Measurements from ENCODE around the gene PERM1.
A peak's percentile ranks its signal among the peaks of the same experiment; 100 is the strongest.
"Not testable (repeated sequence)": the region's sequence is repeated elsewhere in the genome, so short reads cannot be mapped to it uniquely, and the experiment has no call there.

PERM1 gene

GRCh38 chr1:991895-992294, 10.0 kb upstream of the PERM1 start:
- Histone ChIP-seq H3K4me3 (ENCODE audit: insufficient read depth in 1 of 2, low read depth in 1 of 2, low read length in 2 of 2) (no peak overlapping the region), H2BK5ac (ENCODE audit: low read depth, low read length, poor library complexity, severe bottlenecking) (no peak overlapping the region), H4K91ac (ENCODE audit: low read length) (no peak overlapping the region), H3K4ac (ENCODE audit: low read depth in 1 of 2, low read length in 2 of 2) (no peak overlapping the region), H3K9ac (ENCODE audit: low read length) (no peak overlapping the region), H3K79me1 (replicated peaks; ENCODE audit: low read length, poor library complexity, severe bottlenecking) (no peaks in the 10 kb centered on the region), H3K36me3 (ENCODE audit: control insufficient read depth in 1 of 2, insufficient read depth in 2 of 2, low read depth in 1 of 2, low read length in 2 of 2) (no peaks in the 10 kb centered on the region), H2AFZ (ENCODE audit: low read depth, low read length) (no peak overlapping the region), H3K27me3 (ENCODE audit: control insufficient read depth in 1 of 2, insufficient read depth in 1 of 2, low read length in 2 of 2) (peaks cover 1 to 35% of the 10 kb centered on the region in 2 experiments), H3K18ac (ENCODE audit: low read depth in 1 of 2, low read length in 2 of 2) (no peak overlapping the region), H3K27ac (ENCODE audit: low read length, poor library complexity, severe bottlenecking) (no peak overlapping the region), H2BK120ac (ENCODE audit: low read depth, low read length) (no peak overlapping the region), H3K9me3 (ENCODE audit: control insufficient read depth, low read length) (peaks cover 5% of the 10 kb centered on the region), H2AK5ac (ENCODE audit: low read length, severe bottlenecking) (no peak overlapping the region), H3K4me1 (ENCODE audit: control insufficient read depth, insufficient read depth, low read depth, low read length) (peaks cover 5% of the 10 kb centered on the region), H3K14ac (ENCODE audit: low read length in 2 of 2) (no peak overlapping the region), H3K4me2 (ENCODE audit: low read length, poor library complexity, severe bottlenecking) (no peak overlapping the region), H2BK15ac (ENCODE audit: low read depth, poor library complexity, severe bottlenecking) (no peak overlapping the region), H2BK12ac (ENCODE audit: low read length in 2 of 2) (no peak overlapping the region), H3K23ac (ENCODE audit: low read length in 2 of 2) (no peak overlapping the region), H4K8ac (ENCODE audit: low read length) (no peak overlapping the region)
- DNase-seq, result peak; percentile 50
- 97% methylated on average over 8 of the region's 10 CpGs for WGBS

GRCh38 chr1:991275-991674, 9.4 kb upstream of the PERM1 start:
- H3K18ac ChIP-seq (ENCODE audit: low read depth in 1 of 2, low read length in 2 of 2); H3K4ac ChIP-seq (ENCODE audit: low read depth in 1 of 2, low read length in 2 of 2); H2BK12ac ChIP-seq (ENCODE audit: low read length in 2 of 2); H3K4me1 ChIP-seq (ENCODE audit: control insufficient read depth, insufficient read depth, low read depth, low read length); H2AK5ac ChIP-seq (ENCODE audit: low read length, severe bottlenecking); H3K23ac ChIP-seq (ENCODE audit: low read length in 2 of 2); DNase-seq; H3K79me1 ChIP-seq (replicated peaks; ENCODE audit: low read length, poor library complexity, severe bottlenecking); H2BK15ac ChIP-seq (ENCODE audit: low read depth, poor library complexity, severe bottlenecking); H3K36me3 ChIP-seq (ENCODE audit: control insufficient read depth in 1 of 2, insufficient read depth in 2 of 2, low read depth in 1 of 2, low read length in 2 of 2); H3K14ac ChIP-seq (ENCODE audit: low read length in 2 of 2); H4K8ac ChIP-seq (ENCODE audit: low read length); H2AFZ ChIP-seq (ENCODE audit: low read depth, low read length); H3K9ac ChIP-seq (ENCODE audit: low read length); H2BK5ac ChIP-seq (ENCODE audit: low read depth, low read length, poor library complexity, severe bottlenecking); H3K4me3 ChIP-seq (ENCODE audit: insufficient read depth in 1 of 2, low read depth in 1 of 2, low read length in 2 of 2); H3K9me3 ChIP-seq (ENCODE audit: control insufficient read depth, low read length); H3K4me2 ChIP-seq (ENCODE audit: low read length, poor library complexity, severe bottlenecking); H2BK120ac ChIP-seq (ENCODE audit: low read depth, low read length); H3K27ac ChIP-seq (ENCODE audit: low read length, poor library complexity, severe bottlenecking); H4K91ac ChIP-seq (ENCODE audit: low read length): not testable (repeated sequence)
- 95% methylated on average over 6 of the region's 6 CpGs for WGBS
- peaks cover 0 to 34% of the 10 kb centered on the region in 2 experiments for H3K27me3 ChIP-seq (ENCODE audit: control insufficient read depth in 1 of 2, insufficient read depth in 1 of 2, low read length in 2 of 2)

GRCh38 chr1:988061-988460, 6.2 kb upstream of the PERM1 start:
- H4K8ac ChIP-seq (ENCODE audit: low read length); H3K9me3 ChIP-seq (ENCODE audit: control insufficient read depth, low read length); H4K91ac ChIP-seq (ENCODE audit: low read length); DNase-seq; H3K36me3 ChIP-seq (ENCODE audit: control insufficient read depth in 1 of 2, insufficient read depth in 2 of 2, low read depth in 1 of 2, low read length in 2 of 2); H3K18ac ChIP-seq (ENCODE audit: low read depth in 1 of 2, low read length in 2 of 2); H2BK120ac ChIP-seq (ENCODE audit: low read depth, low read length); H3K4me3 ChIP-seq (ENCODE audit: insufficient read depth in 1 of 2, low read depth in 1 of 2, low read length in 2 of 2); H3K4me1 ChIP-seq (ENCODE audit: control insufficient read depth, insufficient read depth, low read depth, low read length); H3K4me2 ChIP-seq (ENCODE audit: low read length, poor library complexity, severe bottlenecking); H2AK5ac ChIP-seq (ENCODE audit: low read length, severe bottlenecking); H3K4ac ChIP-seq (ENCODE audit: low read depth in 1 of 2, low read length in 2 of 2); H2BK15ac ChIP-seq (ENCODE audit: low read depth, poor library complexity, severe bottlenecking); H3K79me1 ChIP-seq (replicated peaks; ENCODE audit: low read length, poor library complexity, severe bottlenecking); H3K23ac ChIP-seq (ENCODE audit: low read length in 2 of 2); H3K14ac ChIP-seq (ENCODE audit: low read length in 2 of 2); H2BK5ac ChIP-seq (ENCODE audit: low read depth, low read length, poor library complexity, severe bottlenecking); H3K27ac ChIP-seq (ENCODE audit: low read length, poor library complexity, severe bottlenecking); H2AFZ ChIP-seq (ENCODE audit: low read depth, low read length); H3K9ac ChIP-seq (ENCODE audit: low read length); H2BK12ac ChIP-seq (ENCODE audit: low read length in 2 of 2): not testable (repeated sequence)
- WGBS, result 92% methylated on average over 4 of the region's 5 CpGs
- peaks cover 12 to 42% of the 10 kb centered on the region in 2 experiments for H3K27me3 ChIP-seq (ENCODE audit: control insufficient read depth in 1 of 2, insufficient read depth in 1 of 2, low read length in 2 of 2)

GRCh38 chr1:985126-985525, 3.2 kb upstream of the PERM1 start:
- Histone ChIP-seq H3K27me3 (ENCODE audit: control insufficient read depth in 1 of 2, insufficient read depth in 1 of 2, low read length in 2 of 2) (peaks cover 22 to 71% of the 10 kb centered on the region in 2 experiments), H3K4me2 (ENCODE audit: low read length, poor library complexity, severe bottlenecking) (no peak overlapping the region), H2BK5ac (ENCODE audit: low read depth, low read length, poor library complexity, severe bottlenecking) (no peak overlapping the region), H3K79me1 (replicated peaks; ENCODE audit: low read length, poor library complexity, severe bottlenecking) (no peaks in the 10 kb centered on the region), H3K4ac (ENCODE audit: low read depth in 1 of 2, low read length in 2 of 2) (no peak overlapping the region), H4K91ac (ENCODE audit: low read length) (no peak overlapping the region), H2BK12ac (ENCODE audit: low read length in 2 of 2) (no peak overlapping the region), H3K23ac (ENCODE audit: low read length in 2 of 2) (no peak overlapping the region), H2AFZ (ENCODE audit: low read depth, low read length) (no peak overlapping the region), H3K4me1 (ENCODE audit: control insufficient read depth, insufficient read depth, low read depth, low read length) (peaks cover 9% of the 10 kb centered on the region), H2BK120ac (ENCODE audit: low read depth, low read length) (no peak overlapping the region), H3K9me3 (ENCODE audit: control insufficient read depth, low read length) (no peaks in the 10 kb centered on the region), H2BK15ac (ENCODE audit: low read depth, poor library complexity, severe bottlenecking) (no peak overlapping the region), H4K8ac (ENCODE audit: low read length) (no peak overlapping the region), H3K4me3 (ENCODE audit: insufficient read depth in 1 of 2, low read depth in 1 of 2, low read length in 2 of 2) (no peak overlapping the region), H3K36me3 (ENCODE audit: control insufficient read depth in 1 of 2, insufficient read depth in 2 of 2, low read depth in 1 of 2, low read length in 2 of 2) (no peaks in the 10 kb centered on the region), H3K18ac (ENCODE audit: low read depth in 1 of 2, low read length in 2 of 2) (no peak overlapping the region), H3K9ac (ENCODE audit: low read length) (no peak overlapping the region), H2AK5ac (ENCODE audit: low read length, severe bottlenecking) (no peak overlapping the region), H3K14ac (ENCODE audit: low read length in 2 of 2) (no peak overlapping the region), H3K27ac (ENCODE audit: low read length, poor library complexity, severe bottlenecking) (no peak overlapping the region)
- DNase-seq, result no peak
- WGBS, result 89% methylated on average over 13 of the region's 13 CpGs

Measured in mesenchymal stem cell (in vitro differentiated cells and primary cell).